AG04449 (cell line): ENCODE measurements around the gene MRPL36.
"Not testable (repeated sequence)": the region's sequence is repeated elsewhere in the genome, so short reads cannot be mapped to it uniquely, and the experiment has no call there.

Experiments used
- CTCF ChIA-PET: fragments of 350-600 bp; formaldehyde crosslinking; extraction: SDS; loops from one replicate; lab custom pipeline; 2021; ENCODE audit warnings: antibody characterized with exemption; lab: Yijun Ruan, JAX
- POLR2A ChIA-PET: fragments of 400-600, 350-600 bp; formaldehyde crosslinking; extraction: SDS; loops from one replicate; lab custom pipeline; 2020; ENCODE audit warnings: antibody characterized with exemption, inconsistent platforms; lab: Yijun Ruan, JAX
- DNase-seq: peaks from one replicate; pipeline ENCODE4 v3.0.0-alpha.2; 2010; ENCODE audit warnings: low read depth, low spot score
- H3K4me3 ChIP-seq: 2 replicates; pipeline ENCODE4 v1.5.1; 2011; ENCODE audit warnings: low read depth, mild to moderate bottlenecking, control low read depth, low read length
- TF ChIP-seq, protein P1 (sequence below): IDR thresholded peaks from one replicate; pipeline ENCODE4 v1.5.1; 2011; ENCODE audit warnings: mild to moderate bottlenecking, moderate library complexity, low read length, control low read depth, inconsistent platforms; ENCODE audit not compliant: insufficient read depth; ENCODE audit errors: missing control alignments

The MRPL36 gene

GRCh38 chr5:1793966-1794900 lies 5.4 kb downstream of the MRPL36 start:
- TF ChIP-seq, protein P1, sequence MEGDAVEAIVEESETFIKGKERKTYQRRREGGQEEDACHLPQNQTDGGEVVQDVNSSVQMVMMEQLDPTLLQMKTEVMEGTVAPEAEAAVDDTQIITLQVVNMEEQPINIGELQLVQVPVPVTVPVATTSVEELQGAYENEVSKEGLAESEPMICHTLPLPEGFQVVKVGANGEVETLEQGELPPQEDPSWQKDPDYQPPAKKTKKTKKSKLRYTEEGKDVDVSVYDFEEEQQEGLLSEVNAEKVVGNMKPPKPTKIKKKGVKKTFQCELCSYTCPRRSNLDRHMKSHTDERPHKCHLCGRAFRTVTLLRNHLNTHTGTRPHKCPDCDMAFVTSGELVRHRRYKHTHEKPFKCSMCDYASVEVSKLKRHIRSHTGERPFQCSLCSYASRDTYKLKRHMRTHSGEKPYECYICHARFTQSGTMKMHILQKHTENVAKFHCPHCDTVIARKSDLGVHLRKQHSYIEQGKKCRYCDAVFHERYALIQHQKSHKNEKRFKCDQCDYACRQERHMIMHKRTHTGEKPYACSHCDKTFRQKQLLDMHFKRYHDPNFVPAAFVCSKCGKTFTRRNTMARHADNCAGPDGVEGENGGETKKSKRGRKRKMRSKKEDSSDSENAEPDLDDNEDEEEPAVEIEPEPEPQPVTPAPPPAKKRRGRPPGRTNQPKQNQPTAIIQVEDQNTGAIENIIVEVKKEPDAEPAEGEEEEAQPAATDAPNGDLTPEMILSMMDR: no peak
- DNase-seq: peak; percentile 58
- ChIA-PET POLR2A (no interaction called here), CTCF (no interaction called here)
- H3K4me3 ChIP-seq: no peak overlapping the region

DNA sequence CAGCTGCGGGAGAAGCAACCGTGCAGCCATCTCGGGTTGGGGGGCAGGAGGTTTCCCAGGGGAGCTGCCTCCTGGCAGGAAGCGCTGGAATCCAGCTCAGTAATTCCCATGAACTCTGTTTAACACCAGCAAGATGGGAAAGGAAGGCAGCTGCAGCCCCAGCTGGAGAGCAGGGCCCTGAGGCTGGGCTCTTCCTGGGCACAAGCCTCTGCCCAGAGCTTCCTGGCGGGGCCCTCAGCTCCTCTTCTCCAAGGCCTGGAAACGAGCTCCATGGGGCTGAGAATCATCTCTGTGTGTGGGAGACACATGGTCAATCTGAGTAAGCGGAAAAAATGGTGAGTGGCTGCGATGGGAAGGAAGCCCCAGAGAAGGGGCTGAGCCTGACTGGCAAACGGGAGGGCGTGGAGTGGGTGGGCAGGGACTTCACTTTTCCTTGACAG lies 6.3 kb downstream of the MRPL36 start:
- no peak for DNase-seq
- H3K4me3 ChIP-seq: peak overlapping the region; percentile 20; the same call in 1 of the 2 replicates
- POLR2A ChIA-PET: no interaction called here
- TF ChIP-seq, protein P1: no peak
- CTCF ChIA-PET: no interaction called here

- TF ChIP-seq, protein P1: no peak
- DNase-seq: peak; percentile 76
- ChIA-PET CTCF (no interaction called here), POLR2A (no interaction called here)
- no peak overlapping the region for H3K4me3 ChIP-seq
Observed at GRCh38 chr5:1792842-1793266, 6.8 kb downstream of the MRPL36 start.

- ChIA-PET POLR2A (no interaction called here), CTCF (interaction anchor here (1.1 to 1.8 kb wide), 3 partner anchors 16 to 27 kb away, joined by 4 to 7 read pairs (median 6); no protein-coding TSS in a partner anchor)
- DNase-seq: no peak
- H3K4me3 ChIP-seq: no peak overlapping the region
- TF ChIP-seq, protein P1: no peak
Observed at GRCh38 chr5:1791176-1791575, 8.5 kb downstream of the MRPL36 start.

- H3K4me3 ChIP-seq: peak overlapping the region; percentile 33
- CTCF ChIA-PET: interaction anchor here (1.8 kb wide), 1 partner anchor 15 kb away, joined by 7 read pairs; no protein-coding TSS in a partner anchor
- POLR2A ChIA-PET: interaction anchor here (0.9 kb wide), 1 partner anchor 9 kb away, joined by 4 read pairs; no protein-coding TSS in a partner anchor
- TF ChIP-seq, protein P1: no peak
- peak; percentile 69 for DNase-seq
Observed at GRCh38 chr5:1789834-1790471, 9.7 kb downstream of the MRPL36 start.

- H3K4me3 ChIP-seq: peak overlapping the region; percentile 33
- DNase-seq, POLR2A ChIA-PET: not testable (repeated sequence)
- CTCF ChIA-PET: interaction anchor here (1.7 to 1.8 kb wide), 2 partner anchors 14 to 25 kb away, joined by 7 to 9 read pairs; no protein-coding TSS in a partner anchor
Observed at GRCh38 chr5:1789438-1789833, 10.2 kb downstream of the MRPL36 start.
